ENCODE data around the gene PARVB. TPM values are rescaled to one million over a fixed set of nuclear protein-coding genes. Genes with fewer than 3 reads are reported as not detected.

Gene PARVB
- total and polyA plus RNA-seq, 9 donors = 12.3 to 62.9 (median 39.1) TPM

GRCh38 chr22:44186121-44186510 is 162.0 kb downstream of the PARVB start:
- no peaks in the 10 kb centered on the region for H3K27me3 ChIP-seq
- WGBS, 3 donors = 79 to 89% (median 84%) methylated on average over 8 of the region's 8 CpGs
- no peaks in the 10 kb centered on the region for H3K4me1 ChIP-seq (ENCODE audit: insufficient read depth)
- no peak for DNase-seq
- H3K9me3 ChIP-seq = no peaks in the 10 kb centered on the region
- H3K36me3 ChIP-seq = no peaks in the 10 kb centered on the region
- H3K4me3 ChIP-seq = no peak overlapping the region
- intact Hi-C loops (cut with DNase I) = no loop called here
- no peak for TF ChIP-seq EP300 (IDR thresholded peaks at IDR 0.05)
- TF ChIP-seq POLR2A (IDR thresholded peaks at IDR 0.05) = no peak
- no peak for TF ChIP-seq CTCF (IDR thresholded peaks at IDR 0.05)
- no peak overlapping the region for H3K27ac ChIP-seq

GRCh38 chr22:44186737-44187136 is 162.6 kb downstream of the PARVB start:
- no peak for DNase-seq
- H3K4me1 ChIP-seq (ENCODE audit: insufficient read depth) = no peaks in the 10 kb centered on the region
- no peak overlapping the region for H3K27ac ChIP-seq
- H3K27me3 ChIP-seq = no peaks in the 10 kb centered on the region
- H3K9me3 ChIP-seq = no peaks in the 10 kb centered on the region
- H3K4me3 ChIP-seq = no peak overlapping the region
- WGBS, 3 donors = 70 to 83% (median 81%) methylated on average over 4 of the region's 4 CpGs
- TF ChIP-seq EP300 (IDR thresholded peaks at IDR 0.05) = no peak
- no peak for TF ChIP-seq POLR2A (IDR thresholded peaks at IDR 0.05)
- TF ChIP-seq CTCF (IDR thresholded peaks at IDR 0.05) = no peak
- intact Hi-C loops (cut with DNase I) = no loop called here
- no peaks in the 10 kb centered on the region for H3K36me3 ChIP-seq

GRCh38 chr22:44187652-44188230 is 163.6 kb downstream of the PARVB start:
- no peaks in the 10 kb centered on the region for H3K36me3 ChIP-seq
- DNase-seq = no peak
- H3K27me3 ChIP-seq = no peaks in the 10 kb centered on the region
- H3K9me3 ChIP-seq = no peaks in the 10 kb centered on the region
- TF ChIP-seq CTCF (IDR thresholded peaks at IDR 0.05) (no peak), POLR2A (IDR thresholded peaks at IDR 0.05) (no peak), EP300 (IDR thresholded peaks at IDR 0.05) (no peak)
- H3K27ac ChIP-seq = no peak overlapping the region
- WGBS, 3 donors = 91 to 98% (median 92%) methylated on average over 12 of the region's 12 CpGs
- intact Hi-C loops (cut with DNase I) = no loop called here
- H3K4me3 ChIP-seq = no peak overlapping the region
- no peaks in the 10 kb centered on the region for H3K4me1 ChIP-seq (ENCODE audit: insufficient read depth)

GRCh38 chr22:44188316-44188715 is 164.2 kb downstream of the PARVB start:
- no peaks in the 10 kb centered on the region for H3K27me3 ChIP-seq
- no peaks in the 10 kb centered on the region for H3K36me3 ChIP-seq
- 87 to 93% (median 93%) methylated on average over 8 of the region's 8 CpGs for WGBS, 3 donors
- TF ChIP-seq CTCF (IDR thresholded peaks at IDR 0.05) (no peak), EP300 (IDR thresholded peaks at IDR 0.05) (no peak), POLR2A (IDR thresholded peaks at IDR 0.05) (no peak)
- intact Hi-C loops (cut with DNase I) = no loop called here
- no peak for DNase-seq
- no peak overlapping the region for H3K27ac ChIP-seq
- no peak overlapping the region for H3K4me3 ChIP-seq
- no peaks in the 10 kb centered on the region for H3K4me1 ChIP-seq (ENCODE audit: insufficient read depth)
- no peaks in the 10 kb centered on the region for H3K9me3 ChIP-seq
